WERI-Rb-1 (cell line): ENCODE measurements around the gene CFAP299.

Experiments used
- DNase-seq: peaks from one replicate; pipeline ENCODE4 v3.0.0-alpha.2; 2020
- H3K27ac ChIP-seq: fragments of 250-450 bp; sonication (Bioruptor Pico); 2 replicates; pipeline ENCODE4 v1.5.1; 2020; ENCODE audit warnings: mild to moderate bottlenecking, moderate library complexity
- H3K27me3 ChIP-seq: fragments of 250-450 bp; sonication (Bioruptor Pico); 2 replicates; pipeline ENCODE4 v1.5.1; 2021; ENCODE audit warnings: mild to moderate bottlenecking, low read depth, moderate library complexity; ENCODE audit not compliant: insufficient read depth, severe bottlenecking
- H3K36me3 ChIP-seq: fragments of 250-450 bp; sonication (Bioruptor Pico); 2 replicates; pipeline ENCODE4 v1.5.1; 2020; ENCODE audit warnings: mild to moderate bottlenecking, moderate library complexity
- H3K4me3 ChIP-seq: 2 replicates; pipeline ENCODE4 v1.5.1; 2011; ENCODE audit warnings: low read depth, mild to moderate bottlenecking, control low read depth, low read length
- H3K9me3 ChIP-seq: fragments of 250-450 bp; sonication (Bioruptor Pico); 2 replicates; pipeline ENCODE4 v1.5.1; 2021; ENCODE audit warnings: mild to moderate bottlenecking, moderate library complexity; ENCODE audit not compliant: severe bottlenecking
- TF ChIP-seq, protein P1 (sequence below): IDR thresholded peaks from 2 replicates; pipeline ENCODE4 v1.5.1; 2011; ENCODE audit warnings: low read depth, mild to moderate bottlenecking, control low read depth, inconsistent platforms, low read length

CFAP299 gene

DNA sequence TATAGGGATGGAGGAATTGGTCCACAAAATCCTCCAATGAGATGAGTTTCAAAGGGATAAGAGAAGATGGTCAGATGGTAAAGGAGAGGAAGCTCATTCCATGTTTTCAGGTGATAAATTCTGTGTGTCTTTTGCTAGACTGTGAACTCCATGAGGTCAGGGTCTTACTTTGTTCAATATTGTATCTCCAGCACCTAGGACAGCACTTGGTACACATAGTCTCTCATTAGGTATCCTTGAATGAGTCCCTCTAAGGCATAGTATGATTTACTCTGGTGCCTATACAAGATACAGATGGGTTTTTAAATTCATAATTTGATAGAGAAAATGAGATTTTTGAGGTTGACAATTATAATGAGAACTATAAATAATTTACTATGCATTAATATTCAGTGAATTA is 510.7 kb downstream of the CFAP299 start:
- H3K27me3 ChIP-seq = no peaks in the 10 kb centered on the region
- TF ChIP-seq, protein P1, sequence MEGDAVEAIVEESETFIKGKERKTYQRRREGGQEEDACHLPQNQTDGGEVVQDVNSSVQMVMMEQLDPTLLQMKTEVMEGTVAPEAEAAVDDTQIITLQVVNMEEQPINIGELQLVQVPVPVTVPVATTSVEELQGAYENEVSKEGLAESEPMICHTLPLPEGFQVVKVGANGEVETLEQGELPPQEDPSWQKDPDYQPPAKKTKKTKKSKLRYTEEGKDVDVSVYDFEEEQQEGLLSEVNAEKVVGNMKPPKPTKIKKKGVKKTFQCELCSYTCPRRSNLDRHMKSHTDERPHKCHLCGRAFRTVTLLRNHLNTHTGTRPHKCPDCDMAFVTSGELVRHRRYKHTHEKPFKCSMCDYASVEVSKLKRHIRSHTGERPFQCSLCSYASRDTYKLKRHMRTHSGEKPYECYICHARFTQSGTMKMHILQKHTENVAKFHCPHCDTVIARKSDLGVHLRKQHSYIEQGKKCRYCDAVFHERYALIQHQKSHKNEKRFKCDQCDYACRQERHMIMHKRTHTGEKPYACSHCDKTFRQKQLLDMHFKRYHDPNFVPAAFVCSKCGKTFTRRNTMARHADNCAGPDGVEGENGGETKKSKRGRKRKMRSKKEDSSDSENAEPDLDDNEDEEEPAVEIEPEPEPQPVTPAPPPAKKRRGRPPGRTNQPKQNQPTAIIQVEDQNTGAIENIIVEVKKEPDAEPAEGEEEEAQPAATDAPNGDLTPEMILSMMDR = no peak
- H3K9me3 ChIP-seq = no peaks in the 10 kb centered on the region

DNA sequence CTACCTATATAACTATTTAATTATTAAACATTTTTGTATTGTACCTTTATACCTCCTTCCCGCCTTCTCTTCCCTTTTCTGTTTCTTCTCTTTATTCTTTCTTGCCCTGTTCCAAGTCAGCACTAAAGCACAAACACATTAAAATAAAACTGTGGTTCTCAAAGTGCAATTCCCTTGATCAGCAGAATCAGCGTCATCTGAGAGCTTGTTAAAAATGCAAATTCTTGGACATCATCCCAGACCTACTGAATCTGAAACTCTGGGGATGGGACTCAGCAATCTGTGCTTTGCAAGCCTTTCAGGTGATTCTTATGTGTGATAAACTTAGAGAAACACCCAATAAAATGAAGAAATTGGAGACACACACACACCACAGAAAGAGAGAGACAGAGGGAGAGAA is 516.5 kb downstream of the CFAP299 start:
- no peak overlapping the region for H3K27ac ChIP-seq
- H3K4me3 ChIP-seq = no peak overlapping the region
- no peak for DNase-seq
- TF ChIP-seq, protein P1 = no peak
- no peaks in the 10 kb centered on the region for H3K27me3 ChIP-seq
- H3K36me3 ChIP-seq = no peaks in the 10 kb centered on the region
- H3K9me3 ChIP-seq = no peaks in the 10 kb centered on the region

More for the DNA sequence above, 510.7 kb downstream of the CFAP299 start:
- Histone ChIP-seq H3K36me3 (no peaks in the 10 kb centered on the region), H3K27ac (no peak overlapping the region), H3K4me3 (no peak overlapping the region)
- DNase-seq = no peak

DNA sequence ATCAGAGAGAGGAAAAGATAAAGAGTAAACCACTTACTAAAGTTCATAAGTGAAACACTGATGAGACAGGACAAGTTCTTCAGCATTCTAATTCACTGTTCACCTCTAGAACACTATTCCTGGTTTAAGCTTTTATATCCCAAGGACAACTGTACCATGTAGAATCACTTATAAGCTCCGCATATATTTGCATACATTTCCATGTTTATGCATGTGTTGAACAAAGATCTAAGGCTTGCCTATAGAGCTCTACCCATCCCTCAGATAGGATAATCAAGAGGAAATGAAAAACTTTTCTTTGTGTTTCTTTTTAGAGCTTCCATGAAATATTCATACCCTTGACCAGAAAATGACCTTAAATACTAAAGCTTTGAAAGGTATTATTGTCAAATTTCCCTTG is 538.0 kb downstream of the CFAP299 start:
- Histone ChIP-seq H3K36me3 (no peaks in the 10 kb centered on the region), H3K4me3 (no peak overlapping the region), H3K27ac (no peak overlapping the region), H3K9me3 (no peaks in the 10 kb centered on the region), H3K27me3 (no peaks in the 10 kb centered on the region)
- no peak for DNase-seq
- TF ChIP-seq, protein P1 = no peak

DNA sequence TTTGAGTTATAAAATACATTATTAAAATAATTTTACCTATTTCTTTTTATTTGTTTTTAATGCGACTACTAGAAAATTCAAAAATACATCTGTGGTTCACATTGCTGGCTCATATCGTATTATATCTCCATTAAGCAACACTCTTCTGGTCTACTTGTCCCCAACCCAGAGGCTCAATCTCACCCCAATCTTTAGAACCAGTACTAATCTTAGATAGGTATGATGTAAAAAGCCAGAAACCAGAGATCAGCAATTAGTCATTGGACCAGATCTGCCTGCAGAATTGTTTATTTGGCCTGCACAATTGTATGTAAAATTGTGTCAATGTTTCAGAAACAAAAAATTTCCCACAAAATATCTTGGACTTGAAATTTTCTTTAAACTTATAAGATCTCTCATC is 539.4 kb downstream of the CFAP299 start:
- TF ChIP-seq, protein P1 = no peak
- Histone ChIP-seq H3K27ac (no peak overlapping the region), H3K4me3 (no peak overlapping the region), H3K36me3 (no peaks in the 10 kb centered on the region), H3K9me3 (no peaks in the 10 kb centered on the region), H3K27me3 (no peaks in the 10 kb centered on the region)
- DNase-seq = no peak

DNA sequence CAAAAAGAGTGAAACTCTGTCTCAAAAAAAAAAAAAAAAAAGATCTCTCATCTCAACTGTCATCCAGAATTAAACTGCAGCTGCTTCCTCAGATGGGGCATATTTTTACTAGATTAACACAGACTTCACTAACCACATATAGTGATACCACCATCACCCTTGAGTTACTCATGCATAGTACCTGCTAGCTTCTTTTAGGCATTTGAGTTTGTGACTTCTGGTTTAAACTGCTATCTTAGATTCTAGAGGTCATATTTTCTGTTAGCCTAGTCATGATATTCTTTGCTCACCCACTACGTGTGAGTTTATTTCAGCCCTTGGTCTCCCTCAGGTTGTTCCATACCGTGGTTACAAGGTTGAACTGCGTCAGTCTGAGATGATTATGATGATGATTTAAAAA is 540.1 kb downstream of the CFAP299 start:
- Histone ChIP-seq H3K27ac (no peak overlapping the region), H3K9me3 (no peaks in the 10 kb centered on the region), H3K27me3 (no peaks in the 10 kb centered on the region), H3K4me3 (no peak overlapping the region), H3K36me3 (no peaks in the 10 kb centered on the region)
- no peak for DNase-seq
- TF ChIP-seq, protein P1 = no peak

DNA sequence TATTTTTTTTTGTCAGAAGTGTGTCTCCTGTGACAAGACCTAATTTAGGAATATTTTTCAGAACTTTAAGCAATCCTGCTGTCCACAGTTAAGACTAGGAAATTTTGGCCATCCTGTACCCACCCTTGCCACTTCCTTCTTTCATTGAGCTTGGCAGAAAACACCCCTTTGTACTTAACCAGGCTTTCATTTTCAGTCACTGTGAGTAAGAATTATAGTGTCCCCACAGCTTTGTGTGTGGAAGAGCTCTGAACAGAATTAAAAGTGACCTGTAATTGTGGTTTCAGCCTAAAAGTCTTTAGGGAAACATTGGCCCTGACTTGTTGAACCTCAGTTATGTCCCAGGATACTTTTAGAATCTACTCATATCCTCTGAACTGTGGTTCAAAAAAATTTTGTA is 541.3 kb downstream of the CFAP299 start:
- Histone ChIP-seq H3K9me3 (no peaks in the 10 kb centered on the region), H3K4me3 (no peak overlapping the region), H3K27me3 (no peaks in the 10 kb centered on the region), H3K36me3 (no peaks in the 10 kb centered on the region), H3K27ac (no peak overlapping the region)
- TF ChIP-seq, protein P1 = no peak
- DNase-seq = no peak
